HG03103 (cell line): ENCODE results near the gene SPTB.

Experiments
- ATAC-seq: cut with Tn5 transposase; IDR thresholded peaks from one replicate; pipeline ENCODE4 v1.9.1; 2021; ENCODE audit warnings: low read depth; ENCODE audit not compliant: unreplicated experiment

SPTB gene

GRCh38 chr14:64795211-64795610 lies 84.5 kb downstream of the SPTB start:
- ATAC-seq: no peak

- ATAC-seq: no peak
Measured at GRCh38 chr14:64792871-64793560, 86.7 kb downstream of the SPTB start.

DNA sequence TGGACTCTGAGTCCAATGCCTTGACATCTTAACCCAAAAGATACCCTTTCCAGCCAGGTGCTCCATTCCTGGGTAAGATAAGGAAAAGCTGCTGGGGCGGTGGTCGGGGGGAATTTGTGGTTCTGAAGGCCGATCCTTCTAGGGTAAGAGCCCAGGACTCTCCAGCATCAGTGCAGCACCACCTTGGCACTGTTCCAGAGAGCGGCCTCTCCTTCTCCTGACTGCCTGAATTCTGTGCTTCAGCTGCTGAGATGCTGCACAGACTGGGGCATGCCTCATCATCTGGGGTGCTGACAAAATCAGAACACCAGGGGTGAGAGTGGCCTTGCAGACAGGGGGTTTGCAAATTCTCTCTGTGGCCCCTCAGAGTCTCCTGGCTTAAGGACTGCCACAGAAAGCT lies 87.5 kb downstream of the SPTB start:
- no peak for ATAC-seq

DNA sequence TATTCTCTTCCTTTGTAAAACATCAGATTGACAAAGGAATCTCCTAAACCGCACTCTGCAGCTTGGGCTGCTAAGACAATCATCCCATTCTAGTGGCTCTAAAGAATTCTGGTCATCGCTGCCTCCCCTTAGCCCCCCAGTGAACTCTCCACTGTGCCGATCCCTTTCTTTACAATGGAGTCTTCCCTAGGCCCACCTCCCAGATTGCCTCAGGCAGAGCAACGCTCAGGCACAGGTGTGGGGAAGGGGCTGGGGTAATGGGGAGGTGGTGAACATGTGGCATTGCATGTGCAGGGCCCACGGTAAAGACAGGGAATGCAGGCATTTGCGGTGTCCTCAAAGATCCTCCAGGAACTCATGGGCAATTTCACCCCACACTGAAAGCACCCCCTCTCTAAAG lies 89.2 kb downstream of the SPTB start:
- no peak for ATAC-seq

- ATAC-seq: no peak
Measured at GRCh38 chr14:64789696-64790095, 90.0 kb downstream of the SPTB start.

GRCh38 chr14:64788706-64789105 lies 91.0 kb downstream of the SPTB start:
- no peak for ATAC-seq

GRCh38 chr14:64787619-64788018 lies 92.1 kb downstream of the SPTB start:
- ATAC-seq: no peak

DNA sequence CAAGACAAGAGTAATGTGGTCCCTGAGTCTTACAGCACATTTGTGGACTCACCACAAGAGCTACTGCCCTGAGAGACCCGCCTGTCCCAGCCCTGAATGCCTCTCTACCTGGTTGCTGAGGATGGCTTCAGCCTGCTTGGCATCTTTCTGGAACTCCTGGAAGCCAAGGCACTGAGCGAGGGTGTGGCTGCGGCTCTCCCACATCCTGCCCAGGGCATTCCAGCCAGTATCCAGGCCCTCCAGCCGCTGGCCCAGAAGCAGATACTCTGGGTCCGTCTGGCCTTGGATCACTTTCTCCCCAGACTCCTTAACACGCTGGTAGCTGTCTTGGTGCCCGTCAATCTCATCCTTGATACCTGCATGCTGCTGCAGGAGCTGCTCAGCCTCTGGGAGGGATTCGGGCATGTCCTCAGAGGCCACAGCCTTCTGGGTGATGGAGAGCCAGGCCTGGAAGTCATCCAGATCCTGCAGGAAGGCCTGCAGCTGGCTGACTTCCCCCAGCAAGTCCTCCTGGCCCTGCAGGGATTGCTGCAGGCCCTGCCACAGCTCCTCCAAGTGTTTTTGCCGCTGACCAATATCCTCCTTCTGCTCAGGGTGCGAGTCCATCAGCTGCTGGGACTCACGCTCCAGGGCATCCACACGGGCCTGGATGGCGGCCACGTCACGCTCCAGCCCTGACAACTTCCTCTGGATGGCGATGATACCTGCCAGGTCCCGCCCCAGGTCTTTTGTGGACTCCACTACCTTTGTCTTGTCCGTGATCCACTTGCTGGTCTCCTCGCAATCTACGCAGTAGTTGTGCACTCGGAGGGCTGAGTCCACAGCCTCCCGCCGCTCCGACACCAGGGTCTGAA lies 93.2 kb downstream of the SPTB start:
- no peak for ATAC-seq

DNA sequence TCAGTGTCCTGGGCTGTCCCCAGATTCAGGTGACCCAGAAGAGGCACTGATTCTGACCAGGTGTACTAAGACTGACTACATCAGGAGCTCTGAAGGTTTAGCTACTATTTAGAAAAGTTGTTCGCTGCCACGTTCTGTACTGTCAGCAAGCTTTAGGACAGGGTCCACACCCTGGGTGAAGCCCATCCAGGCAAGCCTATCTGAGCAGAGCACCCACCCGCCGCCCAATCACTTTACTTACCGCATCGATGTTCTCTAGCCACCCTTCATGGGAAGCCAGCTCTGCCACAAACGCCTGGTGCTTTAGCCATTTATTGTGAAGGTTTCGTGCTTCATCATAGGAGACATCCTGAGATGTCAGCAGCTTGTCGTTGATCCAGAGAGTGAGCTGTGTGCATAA lies 95.7 kb downstream of the SPTB start:
- ATAC-seq: no peak

DNA sequence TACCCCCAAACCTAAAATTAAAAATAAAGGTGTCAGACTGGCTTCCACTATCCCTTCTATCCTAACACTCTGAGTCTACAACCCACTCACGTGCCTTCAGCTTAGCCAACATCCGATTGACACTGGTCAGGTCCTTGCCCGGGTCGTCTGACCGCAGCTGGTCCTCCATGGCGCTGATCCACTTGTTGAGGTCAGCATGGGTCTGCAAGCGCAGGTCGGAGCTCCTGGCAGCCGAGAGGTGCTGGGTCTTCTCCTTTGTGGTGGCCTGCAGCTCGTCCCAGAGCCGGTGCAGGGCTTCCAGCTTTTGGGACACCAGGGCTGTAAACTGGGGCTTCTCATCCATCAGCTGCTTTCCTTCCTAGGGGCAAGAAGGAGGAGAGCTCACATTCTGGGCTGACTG lies 97.5 kb downstream of the SPTB start:
- no peak for ATAC-seq

DNA sequence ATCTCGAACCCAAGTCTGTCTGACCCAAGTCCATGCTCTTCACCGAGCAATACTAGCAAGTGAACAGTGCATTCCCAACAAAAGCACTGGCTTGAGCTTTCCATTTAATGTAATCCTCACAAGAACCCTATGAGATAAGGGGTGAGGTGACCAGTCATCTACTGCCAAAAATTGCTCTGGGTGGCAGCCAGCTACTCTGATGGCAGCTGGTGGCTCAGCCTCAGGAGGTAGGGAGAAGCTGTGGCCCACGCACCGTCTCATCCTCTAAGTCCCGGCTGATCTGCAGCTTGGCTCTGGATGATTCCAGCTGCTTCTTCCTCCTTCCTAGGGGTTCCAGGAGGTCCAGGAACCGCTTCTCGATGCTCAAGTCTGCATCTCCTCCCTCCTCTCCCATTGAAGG lies 100.2 kb downstream of the SPTB start:
- ATAC-seq: no peak

GRCh38 chr14:64778104-64778754 lies 101.5 kb downstream of the SPTB start:
- no peak for ATAC-seq

DNA sequence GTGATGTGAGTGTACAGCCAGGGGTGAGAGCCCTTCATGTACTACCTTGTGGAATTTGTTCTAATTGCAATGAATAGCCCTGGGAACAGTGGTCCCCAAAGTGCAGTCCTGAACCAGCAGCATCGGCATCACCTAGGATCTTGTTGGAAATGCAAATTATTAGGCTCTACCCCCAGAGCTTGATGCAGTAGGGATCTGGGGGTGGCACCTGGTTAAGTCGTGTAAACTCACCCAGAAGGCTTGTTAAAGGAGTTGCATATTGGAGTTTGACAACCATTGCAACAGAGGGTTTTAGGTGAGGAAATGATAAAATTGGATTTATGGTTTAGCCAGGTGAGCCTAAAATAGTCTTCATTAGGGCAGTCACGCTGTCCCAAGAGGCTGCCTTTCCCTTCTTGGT lies 102.2 kb downstream of the SPTB start:
- ATAC-seq: no peak

DNA sequence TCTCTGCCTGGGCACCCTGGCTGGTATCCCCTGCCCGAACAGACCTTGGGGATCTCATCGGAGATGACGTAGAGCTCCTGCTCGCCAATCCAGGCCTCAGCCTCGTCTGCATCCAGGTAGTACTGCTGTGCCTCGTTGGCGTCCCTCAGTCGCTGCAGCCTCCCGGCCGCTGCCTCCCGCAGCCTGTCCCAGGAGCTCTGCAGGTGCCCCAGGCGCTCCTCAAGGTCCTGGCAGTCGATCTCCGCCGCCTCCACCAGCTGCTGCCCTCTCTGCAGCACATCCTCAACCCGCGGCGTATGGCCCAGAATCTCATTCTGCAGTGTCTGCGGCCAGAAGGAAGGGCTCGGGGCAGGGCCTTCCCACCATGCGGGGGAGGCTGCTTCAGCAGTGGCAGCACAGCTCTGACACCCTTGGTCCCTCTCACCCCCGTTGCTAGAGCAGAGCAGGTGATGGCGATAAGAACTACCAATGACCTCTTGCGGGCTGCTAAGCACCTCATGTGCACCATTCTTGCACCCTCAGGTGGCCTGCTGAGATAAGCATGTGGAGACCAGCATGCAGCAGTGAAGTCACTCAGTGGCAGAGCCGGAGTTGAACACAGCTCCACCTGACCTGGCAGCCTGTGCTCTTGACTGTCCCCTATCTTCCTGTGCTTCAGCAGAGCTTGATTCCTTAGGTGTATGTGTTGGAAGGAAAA lies 104.5 kb downstream of the SPTB start:
- ATAC-seq: no peak

DNA sequence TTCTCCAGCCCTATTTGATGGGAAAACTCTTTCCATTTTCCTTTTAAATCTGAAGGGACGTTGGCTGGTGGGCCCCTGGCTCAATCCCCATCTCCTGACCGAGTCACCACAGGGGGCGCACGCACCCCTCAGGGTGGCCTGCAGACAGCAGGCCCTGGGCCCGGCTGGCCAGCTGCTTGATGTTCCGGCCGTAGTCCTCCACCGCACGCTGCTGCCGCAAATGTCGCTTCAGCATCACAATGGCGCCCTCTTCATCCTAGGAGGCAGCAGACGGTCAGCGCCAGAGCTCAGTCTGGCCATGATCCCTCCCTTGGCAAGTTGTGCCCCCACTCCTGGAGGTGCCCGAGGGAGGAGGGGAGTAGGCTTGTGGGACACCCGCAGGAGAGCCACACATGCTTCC lies 105.4 kb downstream of the SPTB start:
- no peak for ATAC-seq

DNA sequence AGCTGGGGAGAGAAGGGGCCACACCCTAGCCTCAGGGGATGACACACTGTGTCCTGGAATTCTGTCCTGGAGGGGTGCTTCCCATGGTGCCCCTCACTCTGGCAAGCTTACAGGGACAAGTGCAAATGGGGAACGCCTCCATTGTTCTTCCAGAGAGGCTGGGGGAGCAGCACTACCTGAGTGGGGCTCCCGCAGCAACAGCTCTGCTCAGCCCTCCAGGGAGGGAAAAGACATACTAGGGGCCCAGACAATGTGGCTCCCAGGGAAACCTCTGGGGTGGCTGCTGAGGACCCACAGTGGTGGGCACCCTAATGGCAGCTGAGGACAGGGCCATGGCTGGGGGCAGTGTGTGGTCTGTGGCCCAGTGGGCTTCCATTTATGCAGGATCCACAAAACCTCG lies 106.1 kb downstream of the SPTB start:
- no peak for ATAC-seq

- no peak for ATAC-seq
Measured at GRCh38 chr14:64773046-64773445, 106.7 kb downstream of the SPTB start.

DNA sequence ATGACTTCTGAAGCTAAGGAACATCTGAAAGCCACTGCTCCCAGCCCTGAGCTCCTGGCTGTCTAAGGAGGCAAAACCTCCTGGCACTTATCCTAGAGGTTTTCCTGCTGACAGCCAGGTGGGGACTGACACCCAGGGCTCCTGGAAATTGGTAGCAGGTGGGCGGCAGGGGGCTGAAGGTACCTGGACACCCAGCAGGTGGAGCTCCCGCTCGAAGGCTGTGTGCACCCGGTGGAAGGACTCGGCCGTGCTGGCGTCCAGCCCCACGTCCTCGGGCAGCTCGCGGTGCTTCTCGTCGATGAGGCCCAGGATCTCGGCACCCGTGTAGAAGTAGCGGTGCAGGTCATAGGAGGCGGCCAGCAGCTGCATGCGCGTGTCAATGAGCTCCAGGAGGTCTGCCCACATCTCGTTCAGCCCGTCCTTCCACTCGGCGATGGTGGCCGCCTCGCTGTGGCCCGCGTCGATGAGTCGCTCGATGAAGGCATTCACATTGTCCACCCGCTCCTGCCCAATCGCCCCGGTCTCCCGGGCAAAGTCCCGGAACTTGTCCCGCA lies 107.2 kb downstream of the SPTB start:
- no peak for ATAC-seq

- ATAC-seq: no peak
Measured at GRCh38 chr14:64771161-64771560, 108.5 kb downstream of the SPTB start.

DNA sequence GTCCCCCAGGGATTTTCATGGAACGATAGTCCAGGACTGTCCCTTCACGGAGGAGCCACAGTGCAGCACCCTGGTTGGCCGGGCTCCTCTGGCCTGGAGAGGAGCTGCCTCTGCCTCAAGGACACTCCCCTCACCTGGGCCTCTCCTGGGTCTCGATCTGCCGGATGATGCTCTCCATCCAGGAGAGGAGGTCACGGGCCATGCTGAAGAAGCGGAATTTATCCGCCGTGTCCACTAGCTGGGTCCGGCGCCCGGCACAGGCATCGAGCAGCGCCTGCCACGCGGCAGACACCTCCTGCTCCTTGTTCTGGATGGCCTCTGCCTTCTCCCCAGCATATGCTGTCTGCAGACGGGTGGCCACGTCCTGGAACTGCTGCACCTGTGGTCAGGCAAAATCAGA lies 109.0 kb downstream of the SPTB start:
- ATAC-seq: no peak
